ENCODE measurements around the gene CLEC16A.

Gene CLEC16A, protein sequence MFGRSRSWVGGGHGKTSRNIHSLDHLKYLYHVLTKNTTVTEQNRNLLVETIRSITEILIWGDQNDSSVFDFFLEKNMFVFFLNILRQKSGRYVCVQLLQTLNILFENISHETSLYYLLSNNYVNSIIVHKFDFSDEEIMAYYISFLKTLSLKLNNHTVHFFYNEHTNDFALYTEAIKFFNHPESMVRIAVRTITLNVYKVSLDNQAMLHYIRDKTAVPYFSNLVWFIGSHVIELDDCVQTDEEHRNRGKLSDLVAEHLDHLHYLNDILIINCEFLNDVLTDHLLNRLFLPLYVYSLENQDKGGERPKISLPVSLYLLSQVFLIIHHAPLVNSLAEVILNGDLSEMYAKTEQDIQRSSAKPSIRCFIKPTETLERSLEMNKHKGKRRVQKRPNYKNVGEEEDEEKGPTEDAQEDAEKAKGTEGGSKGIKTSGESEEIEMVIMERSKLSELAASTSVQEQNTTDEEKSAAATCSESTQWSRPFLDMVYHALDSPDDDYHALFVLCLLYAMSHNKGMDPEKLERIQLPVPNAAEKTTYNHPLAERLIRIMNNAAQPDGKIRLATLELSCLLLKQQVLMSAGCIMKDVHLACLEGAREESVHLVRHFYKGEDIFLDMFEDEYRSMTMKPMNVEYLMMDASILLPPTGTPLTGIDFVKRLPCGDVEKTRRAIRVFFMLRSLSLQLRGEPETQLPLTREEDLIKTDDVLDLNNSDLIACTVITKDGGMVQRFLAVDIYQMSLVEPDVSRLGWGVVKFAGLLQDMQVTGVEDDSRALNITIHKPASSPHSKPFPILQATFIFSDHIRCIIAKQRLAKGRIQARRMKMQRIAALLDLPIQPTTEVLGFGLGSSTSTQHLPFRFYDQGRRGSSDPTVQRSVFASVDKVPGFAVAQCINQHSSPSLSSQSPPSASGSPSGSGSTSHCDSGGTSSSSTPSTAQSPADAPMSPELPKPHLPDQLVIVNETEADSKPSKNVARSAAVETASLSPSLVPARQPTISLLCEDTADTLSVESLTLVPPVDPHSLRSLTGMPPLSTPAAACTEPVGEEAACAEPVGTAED

DNA sequence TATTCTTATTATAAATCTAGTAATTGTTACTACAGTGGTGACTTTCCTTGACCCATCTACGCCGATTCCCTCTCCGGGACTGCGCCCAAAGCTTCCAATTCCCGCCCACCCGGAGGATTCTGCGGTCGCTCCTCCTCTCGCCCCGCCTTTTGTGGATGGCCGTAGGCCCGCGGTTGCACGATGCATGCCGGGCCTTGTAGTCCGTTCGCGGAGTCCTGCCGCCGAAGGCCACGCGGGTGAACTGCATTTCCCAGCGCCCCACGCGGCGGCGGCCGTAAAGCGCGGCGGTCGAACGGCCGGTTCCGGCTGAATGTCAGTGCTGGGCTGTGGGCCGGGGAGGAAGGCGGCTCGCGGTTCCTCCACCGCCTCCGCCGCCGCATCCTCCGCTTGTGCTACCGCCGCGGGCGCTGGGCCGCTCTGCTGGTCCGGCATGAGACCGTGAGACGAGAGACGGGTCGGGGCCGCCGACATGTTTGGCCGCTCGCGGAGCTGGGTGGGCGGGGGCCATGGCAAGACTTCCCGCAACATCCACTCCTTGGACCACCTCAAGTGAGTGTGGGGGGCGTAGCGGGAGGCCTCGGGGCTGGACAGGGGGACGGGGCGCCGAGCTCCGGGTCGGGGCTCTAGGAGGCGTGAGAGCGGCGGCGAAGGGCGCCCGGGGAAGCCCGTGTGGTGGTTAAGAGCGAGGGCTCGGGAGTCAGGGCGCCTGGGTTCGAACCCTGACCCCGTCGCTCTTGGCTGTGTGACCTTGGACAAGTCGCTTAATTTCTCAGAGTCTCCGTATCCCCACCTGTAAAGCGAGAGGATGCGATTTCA, at the start of gene CLEC16A:
Gene CLEC16A, plus strand, starts transcription at position 316 of the 816 bp plus-strand sequence. Its CDS starts 154 bp downstream, at position 470.
- peak; percentile 72 for FAIRE-seq

DNA sequence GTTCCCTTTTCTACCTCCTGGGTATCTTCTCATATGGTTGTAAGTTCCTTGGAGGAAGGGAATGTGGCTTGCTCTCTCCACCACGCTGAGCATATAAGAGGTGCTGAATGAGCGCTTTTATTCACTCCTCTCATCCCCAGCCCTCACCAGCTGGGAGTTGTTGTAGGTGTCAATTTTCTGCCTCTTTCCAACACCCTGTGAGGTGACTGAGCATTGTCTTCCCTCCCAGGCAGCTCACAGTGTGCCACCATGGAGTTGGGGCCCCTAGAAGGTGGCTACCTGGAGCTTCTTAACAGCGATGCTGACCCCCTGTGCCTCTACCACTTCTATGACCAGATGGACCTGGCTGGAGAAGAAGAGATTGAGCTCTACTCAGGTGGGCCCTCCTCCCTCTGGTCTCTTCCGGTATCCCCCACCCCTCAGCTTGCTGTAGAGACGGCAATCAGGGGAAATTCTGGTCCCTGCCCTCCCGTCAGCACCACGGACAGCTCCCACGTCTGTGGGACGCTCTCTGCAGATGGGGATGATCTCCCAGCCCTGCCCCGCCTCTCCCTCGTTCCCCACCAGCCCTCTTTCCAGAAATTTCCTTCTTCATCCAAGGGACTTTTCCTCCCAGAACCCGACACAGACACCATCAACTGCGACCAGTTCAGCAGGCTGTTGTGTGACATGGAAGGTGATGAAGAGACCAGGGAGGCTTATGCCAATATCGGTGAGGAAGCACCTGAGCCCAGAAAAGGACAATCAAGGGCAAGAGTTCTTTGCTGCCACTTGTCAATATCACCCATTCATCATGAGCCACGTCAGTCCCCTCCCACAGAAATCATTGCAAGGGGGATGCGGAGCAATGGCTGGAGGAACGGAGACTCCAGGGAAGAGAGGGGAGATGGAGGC, 49.1 kb upstream of the CLEC16A start:
- no peak for FAIRE-seq

DNA sequence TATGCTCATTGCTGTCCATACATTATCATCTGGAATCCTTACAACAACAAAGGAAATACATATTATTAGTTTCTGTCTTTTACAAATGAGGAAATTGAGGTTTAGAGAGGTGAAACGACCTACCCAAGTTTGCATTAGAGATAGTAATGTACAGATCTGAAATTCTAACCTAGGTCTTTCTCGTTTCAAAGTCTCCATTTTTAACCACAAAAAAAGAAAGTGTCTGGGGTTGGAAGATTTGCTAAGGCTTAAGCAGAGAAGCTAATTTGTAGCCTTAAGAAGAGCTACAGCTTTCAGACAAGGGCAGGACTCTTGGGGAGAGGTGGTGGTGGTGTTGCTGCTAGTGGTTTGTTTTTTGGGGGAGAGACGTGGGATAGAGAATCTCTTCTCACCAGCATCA, 48.2 kb upstream of the CLEC16A start:
- no peak for FAIRE-seq

DNA sequence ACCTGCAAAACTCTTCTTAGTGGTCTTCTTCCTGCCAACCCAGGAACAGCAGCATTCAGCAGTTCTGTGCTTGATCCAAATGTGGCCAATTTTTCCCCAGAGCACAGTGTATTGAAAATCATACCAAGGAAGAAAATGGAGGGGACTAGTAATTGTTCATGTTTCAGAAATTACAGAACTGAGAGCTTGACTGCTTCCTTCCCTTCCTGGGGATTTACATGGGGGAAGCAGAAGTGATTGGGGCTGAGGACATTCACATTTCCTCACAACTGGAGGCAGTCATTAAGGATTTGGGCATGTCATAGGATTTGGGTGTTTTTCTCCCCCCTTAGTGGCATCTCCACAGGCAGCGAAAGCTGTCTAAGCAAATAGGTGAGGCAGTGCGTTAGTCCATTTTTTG, 47.6 kb upstream of the CLEC16A start:
- no peak for FAIRE-seq

DNA sequence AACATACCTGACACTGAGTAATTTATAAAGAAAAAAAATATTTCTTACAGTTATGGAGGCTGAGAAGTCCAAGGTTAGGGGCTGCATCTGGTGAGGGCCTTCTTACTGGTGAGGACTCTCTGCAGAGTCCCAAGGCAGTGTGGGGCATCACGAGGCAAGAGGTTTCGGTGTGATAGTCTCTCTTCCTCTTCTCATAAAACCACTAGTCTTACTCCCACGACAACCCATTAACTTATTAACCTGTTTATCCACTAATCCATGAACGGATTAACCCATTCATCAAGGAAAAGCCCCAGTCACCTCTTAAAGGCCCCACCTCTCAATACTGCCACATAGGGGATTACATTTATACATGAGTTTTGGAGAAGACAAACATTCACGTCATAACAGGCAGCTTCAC, 47.2 kb upstream of the CLEC16A start:
- no peak for FAIRE-seq

DNA sequence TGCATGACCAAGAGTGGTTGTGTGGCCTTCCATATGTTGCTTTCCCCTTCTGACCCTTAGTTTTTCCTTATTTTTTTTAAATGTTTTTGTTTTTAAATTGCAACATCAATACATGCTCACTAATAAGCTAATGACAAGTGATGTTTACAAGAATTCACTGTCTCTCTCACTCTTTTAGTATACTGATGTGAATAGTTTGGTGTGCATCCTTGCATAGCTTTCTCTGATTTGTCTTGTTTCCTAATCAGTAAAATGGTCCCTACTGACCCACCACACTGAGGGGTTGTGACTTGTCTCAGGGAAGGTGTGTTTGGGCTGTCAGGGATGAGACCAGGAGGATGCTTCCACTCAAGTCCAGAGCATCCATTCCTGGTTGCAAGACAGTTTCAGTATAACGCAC, 41.4 kb upstream of the CLEC16A start:
- FAIRE-seq, result no peak

DNA sequence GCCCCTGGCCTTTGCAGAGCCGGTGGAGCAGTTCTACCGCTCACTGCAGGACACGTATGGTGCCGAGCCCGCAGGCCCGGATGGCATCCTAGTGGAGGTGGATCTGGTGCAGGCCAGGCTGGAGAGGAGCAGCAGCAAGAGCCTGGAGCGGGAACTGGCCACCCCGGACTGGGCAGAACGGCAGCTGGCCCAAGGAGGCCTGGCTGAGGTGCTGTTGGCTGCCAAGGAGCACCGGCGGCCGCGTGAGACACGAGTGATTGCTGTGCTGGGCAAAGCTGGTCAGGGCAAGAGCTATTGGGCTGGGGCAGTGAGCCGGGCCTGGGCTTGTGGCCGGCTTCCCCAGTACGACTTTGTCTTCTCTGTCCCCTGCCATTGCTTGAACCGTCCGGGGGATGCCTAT, 37.9 kb upstream of the CLEC16A start:
- no peak for FAIRE-seq

DNA sequence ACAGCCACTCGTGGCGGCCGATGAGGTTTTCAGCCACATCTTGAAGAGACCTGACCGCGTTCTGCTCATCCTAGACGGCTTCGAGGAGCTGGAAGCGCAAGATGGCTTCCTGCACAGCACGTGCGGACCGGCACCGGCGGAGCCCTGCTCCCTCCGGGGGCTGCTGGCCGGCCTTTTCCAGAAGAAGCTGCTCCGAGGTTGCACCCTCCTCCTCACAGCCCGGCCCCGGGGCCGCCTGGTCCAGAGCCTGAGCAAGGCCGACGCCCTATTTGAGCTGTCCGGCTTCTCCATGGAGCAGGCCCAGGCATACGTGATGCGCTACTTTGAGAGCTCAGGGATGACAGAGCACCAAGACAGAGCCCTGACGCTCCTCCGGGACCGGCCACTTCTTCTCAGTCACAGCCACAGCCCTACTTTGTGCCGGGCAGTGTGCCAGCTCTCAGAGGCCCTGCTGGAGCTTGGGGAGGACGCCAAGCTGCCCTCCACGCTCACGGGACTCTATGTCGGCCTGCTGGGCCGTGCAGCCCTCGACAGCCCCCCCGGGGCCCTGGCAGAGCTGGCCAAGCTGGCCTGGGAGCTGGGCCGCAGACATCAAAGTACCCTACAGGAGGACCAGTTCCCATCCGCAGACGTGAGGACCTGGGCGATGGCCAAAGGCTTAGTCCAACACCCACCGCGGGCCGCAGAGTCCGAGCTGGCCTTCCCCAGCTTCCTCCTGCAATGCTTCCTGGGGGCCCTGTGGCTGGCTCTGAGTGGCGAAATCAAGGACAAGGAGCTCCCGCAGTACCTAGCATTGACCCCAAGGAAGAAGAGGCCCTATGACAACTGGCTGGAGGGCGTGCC, 37.2 kb upstream of the CLEC16A start:
- no peak for FAIRE-seq

DNA sequence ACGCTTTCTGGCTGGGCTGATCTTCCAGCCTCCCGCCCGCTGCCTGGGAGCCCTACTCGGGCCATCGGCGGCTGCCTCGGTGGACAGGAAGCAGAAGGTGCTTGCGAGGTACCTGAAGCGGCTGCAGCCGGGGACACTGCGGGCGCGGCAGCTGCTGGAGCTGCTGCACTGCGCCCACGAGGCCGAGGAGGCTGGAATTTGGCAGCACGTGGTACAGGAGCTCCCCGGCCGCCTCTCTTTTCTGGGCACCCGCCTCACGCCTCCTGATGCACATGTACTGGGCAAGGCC, 36.7 kb upstream of the CLEC16A start:
- FAIRE-seq, result no peak

DNA sequence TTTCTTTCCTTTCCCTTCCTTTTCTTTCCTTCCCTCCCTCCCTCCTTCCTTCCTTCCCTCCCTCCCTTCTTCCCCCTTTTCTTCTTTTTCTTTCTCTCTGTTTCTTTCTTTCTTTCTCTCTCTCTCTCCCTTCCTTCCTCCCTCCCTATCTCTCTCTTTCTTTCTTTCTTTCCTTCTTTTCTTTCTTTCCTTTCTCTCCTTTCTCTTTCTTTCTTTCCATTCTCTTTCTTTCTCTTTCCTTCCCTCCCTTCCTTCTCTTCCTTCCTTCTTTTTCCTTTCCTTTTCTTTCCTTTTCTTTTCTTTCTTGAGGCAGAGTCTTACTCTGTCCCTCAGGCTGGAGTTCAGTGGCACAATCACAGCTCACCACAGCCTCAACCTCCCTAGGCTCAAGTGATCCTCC, 33.1 kb upstream of the CLEC16A start:
- no peak for FAIRE-seq

DNA sequence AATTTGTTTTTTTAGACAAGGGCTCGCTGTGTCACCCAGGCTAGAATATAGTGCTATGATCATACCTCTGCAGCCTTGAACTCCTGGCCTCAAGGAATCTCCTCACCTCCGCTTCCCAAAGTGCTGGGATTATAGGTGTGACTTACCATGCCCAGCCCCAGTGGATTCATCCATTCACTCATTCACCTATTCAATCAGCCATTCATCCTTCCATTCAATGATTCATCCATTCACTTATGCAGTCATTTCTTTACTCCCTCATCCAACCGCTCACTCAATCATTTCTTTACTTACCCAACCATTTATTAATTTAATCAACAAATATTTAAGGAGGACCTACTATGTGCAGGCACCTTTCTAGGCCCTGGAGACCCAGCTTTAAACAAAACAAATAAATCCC, 27.8 kb upstream of the CLEC16A start:
- no peak for FAIRE-seq

DNA sequence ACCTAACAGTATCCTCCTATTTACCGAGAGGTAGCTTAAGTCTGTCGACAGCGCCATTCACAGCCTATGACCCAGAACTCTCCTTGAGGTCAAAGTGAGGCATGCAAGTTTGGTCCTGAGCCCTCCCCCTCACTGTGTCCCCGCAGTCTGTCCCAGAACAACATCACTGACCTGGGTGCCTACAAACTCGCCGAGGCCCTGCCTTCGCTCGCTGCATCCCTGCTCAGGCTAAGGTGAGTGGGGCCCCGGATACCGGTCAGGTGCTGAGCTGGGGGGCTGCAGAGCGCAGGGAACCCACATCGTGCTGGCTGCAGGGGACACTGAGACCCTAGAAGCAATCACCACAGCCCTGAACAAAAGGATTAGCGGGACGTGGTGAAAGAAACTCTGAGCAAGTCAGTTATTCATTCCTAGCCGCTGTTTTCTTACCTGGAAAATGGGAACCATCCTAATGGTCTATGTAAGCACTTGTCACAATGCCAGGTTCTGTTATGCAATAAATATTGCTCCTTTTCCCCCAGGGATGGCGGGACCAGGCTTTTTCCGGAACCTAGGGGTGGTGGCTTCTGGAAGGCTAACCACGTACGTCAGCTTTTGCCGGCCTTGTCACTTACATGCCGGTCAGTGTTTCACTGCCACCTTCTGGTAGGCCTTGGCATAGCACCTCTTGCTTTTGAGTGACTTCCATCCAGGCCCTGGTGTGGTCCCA, 25.9 kb upstream of the CLEC16A start:
- peak; percentile 37 for FAIRE-seq

DNA sequence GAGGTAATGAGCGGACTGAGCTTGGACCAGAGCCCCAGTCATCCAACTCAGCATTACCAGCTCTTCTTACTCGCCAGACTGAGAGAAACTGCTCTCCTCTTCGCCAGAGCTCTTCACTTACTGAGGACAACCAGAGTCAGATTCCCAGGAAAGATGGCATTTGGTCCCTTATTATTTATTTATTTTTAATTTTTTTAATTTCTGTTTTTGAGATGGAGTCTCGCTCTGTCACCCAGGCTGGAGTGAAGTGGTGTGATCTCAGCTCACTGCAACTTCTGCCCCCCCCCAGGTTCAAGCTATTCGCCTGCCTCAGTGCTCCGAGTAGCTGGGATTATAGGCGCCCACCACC, 25.4 kb upstream of the CLEC16A start:
- no peak for FAIRE-seq

DNA sequence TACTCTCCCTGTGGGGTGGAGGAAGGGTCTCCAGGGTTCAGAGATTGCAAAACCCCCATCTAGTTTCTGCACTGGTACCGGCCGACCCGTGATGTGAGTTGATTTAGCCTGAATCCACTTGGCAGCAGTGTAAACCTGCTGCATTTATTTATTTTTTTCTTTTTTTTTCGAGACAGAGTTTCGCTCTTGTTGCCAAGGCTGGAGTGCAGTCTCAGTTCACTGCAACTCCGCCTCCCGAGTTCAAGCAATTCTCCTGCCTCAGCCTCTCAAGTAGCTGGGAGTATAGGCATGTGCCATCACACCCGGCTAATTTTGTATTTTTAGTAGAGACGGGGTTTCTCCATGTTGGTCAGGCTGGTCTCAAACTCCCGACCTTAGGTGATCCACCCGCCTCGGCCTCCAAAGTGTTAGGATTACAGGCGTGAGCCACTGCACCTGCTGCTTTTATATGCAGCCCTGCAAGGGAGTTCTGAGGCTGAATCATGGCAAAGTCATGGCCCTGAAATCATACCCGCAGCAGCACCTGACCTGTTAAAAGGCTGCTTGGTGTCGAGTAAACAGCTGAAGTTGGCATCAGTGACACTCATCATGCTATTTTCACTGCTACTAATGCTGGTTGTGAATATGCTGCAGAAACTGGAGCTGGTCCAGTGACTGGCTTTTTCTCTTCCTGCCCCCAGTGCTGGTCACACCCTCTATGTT, 23.5 kb upstream of the CLEC16A start:
- FAIRE-seq, result no peak

DNA sequence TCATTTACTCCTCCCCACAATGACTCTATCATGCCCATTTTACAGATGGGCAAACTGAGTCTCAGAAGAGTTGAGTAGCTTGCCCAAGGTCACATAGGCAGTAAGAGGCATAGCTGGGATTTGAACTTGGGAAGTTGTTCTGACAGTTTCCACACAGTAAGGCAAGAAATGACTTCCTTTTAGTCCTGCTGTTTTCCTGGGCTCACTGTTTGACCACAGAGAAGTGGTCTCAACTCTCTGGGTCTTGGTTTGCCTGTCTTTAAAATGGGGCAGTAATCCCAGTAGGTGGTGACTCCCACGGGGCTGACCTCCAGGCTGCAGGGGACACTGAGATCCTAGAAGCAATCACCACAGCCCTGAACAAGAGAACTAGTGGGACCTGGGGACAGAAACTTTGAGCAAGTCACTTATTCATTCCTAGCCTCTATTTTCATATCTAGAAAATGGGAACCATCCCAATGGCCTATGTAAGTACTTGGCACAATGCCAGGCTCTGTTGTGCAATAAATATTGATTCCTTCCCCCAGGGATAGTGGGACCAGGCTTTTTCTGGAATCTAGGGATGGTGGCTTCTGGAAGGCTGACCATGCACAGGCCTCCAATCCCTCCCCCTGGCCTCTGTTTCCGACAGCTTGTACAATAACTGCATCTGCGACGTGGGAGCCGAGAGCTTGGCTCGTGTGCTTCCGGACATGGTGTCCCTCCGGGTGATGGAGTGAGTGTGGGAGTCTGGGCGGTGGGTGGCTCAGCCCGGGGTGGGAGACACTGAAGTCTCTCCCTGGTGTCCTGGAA, 22.6 kb upstream of the CLEC16A start:
- no peak for FAIRE-seq

DNA sequence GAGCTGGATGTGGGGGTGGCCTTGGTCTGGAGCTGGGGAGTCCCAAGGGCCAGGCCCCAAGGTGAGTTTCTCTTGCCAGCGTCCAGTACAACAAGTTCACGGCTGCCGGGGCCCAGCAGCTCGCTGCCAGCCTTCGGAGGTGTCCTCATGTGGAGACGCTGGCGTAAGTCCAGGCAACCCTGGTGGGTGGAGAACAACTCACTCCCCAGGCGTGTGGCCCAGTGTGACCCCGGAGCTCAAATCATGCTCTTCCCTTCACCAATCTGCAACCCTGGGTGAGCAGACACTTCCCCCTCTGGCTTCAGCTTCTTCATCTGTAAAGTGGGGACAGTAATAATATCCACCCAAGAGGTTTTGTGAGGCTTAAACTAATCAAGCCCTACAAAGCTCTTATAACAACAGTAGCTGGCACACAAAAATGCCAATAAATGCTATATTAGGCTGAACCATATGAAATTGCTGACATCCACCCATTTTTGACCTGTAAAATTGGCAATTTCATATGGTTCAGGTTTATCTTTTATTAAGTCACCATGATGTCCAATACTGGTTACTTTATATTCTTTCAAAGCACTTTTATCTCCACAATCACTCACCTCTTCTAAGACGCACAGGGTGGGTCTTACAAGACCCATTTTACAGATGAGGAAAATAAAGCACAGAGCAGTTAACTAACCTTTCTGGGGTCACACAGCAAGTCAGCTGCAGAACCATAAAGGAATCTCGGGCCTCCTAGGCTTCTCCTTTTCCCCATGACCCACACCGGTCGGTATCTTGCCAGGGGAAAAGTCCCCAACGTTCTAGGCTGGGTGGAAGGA, 21.8 kb upstream of the CLEC16A start:
- FAIRE-seq, result no peak

DNA sequence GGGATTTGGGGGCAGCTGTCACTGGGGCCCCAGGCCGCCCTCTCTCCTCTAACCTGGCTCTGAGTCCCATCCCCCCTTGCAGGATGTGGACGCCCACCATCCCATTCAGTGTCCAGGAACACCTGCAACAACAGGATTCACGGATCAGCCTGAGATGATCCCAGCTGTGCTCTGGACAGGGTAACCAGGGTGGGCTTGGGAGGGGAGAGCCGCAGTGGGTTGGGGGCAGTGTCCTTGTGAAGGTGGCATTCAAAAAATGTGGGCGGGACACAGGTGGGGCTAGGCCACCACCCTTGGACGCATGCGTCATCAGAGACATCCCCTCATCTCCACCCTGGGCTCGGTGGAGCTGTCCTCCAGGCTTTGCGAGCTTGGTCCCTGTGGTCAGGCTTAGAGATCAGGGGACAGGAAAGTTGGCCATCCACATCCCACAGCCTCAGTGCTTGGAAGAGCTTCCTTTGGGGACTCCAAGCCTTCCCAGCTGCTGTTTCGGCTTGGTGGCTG, 21.2 kb upstream of the CLEC16A start:
- no peak for FAIRE-seq

Data from TTC549 (cell line).